ENCODE results near the gene MPZ. TPM values are rescaled to one million over a fixed set of nuclear protein-coding genes. Genes with fewer than 3 reads are reported as not detected.
"Not testable (repeated sequence)": the region's sequence is repeated elsewhere in the genome, so short reads cannot be mapped to it uniquely, and the experiment has no call there.

The MPZ gene
- total RNA-seq, 1 donor from 2014 or later, result 0.99 TPM

DNA sequence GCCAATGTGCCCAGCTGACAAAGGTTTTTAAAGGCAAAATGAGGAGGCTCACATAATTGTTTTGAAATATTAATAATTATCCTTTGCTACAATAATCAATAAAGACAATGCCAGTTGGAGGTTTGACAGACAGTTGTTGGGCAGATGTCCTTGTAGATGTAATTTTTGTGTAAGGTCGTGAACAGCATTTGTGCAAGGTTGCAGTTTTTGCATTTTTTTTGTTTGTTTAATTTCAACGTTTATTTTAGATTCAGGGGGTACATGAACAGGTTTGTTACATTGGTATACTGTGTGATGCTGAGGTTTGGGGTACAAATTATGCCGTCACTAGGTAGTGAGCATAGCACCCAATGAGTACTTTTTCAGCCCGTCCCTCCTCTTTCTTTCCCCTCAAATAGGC, 9.3 kb downstream of the MPZ start:
- no peak for DNase-seq (ENCODE audit: low read depth, low spot score)

DNA sequence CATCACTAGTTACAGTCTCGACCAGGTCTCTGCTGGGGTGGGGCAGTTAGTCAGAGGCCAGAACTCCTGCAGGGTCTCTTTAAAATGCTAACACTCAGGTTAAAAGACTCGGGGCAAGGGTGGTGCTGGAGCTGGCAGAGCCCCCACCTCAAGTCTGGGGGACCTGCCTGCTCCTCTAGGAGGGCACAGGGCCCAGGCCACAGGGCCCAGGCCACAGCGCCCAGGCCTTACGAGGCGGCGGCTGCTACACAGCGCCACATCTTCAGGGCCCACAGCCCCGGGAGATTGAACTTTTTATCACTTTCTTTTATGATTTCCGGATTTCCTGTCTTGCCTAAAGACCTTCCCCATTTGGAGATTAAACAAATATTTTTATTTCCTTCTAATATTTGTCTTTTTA, 10.4 kb downstream of the MPZ start:
- no peak for DNase-seq (ENCODE audit: low read depth, low spot score)

DNA sequence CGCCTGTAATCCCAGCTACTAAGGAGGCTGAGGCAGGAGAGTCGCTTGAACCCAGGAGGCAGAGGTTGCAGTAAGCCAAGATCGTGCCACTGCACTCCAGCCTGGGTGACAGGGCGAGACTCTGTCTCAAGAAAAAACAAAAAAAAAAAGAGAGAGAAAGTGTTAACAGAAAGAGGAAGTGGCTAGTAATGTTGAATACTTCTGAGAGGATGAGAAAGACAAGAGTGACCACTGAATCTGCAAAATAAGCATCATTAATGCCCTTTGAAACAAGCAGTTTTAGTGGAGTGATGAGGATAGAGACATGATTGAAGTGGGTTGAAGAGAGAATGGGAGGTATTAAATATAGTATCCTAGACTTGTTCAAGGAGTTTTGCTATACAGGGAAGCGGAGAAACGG, 11.7 kb downstream of the MPZ start:
- DNase-seq (ENCODE audit: low read depth, low spot score), result no peak

DNA sequence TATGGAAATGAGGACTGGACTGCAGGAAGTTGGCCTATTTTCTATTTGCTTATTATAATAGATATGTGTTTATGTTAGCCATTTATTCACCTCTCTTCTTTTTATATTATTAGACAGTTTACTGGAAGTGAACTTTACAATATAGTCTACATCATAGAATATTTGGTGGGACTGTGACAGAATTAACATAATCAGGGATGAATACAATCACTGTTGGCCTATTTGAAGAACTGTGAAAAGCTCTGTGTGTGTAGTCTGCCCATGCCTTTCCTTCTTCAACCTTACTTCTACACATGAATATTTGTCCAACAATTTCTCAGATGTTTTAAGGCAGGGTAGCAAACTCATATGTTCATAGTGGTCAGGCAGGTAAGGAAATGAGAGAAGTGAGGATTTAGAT, 12.4 kb downstream of the MPZ start:
- DNase-seq (ENCODE audit: low read depth, low spot score), result no peak

DNA sequence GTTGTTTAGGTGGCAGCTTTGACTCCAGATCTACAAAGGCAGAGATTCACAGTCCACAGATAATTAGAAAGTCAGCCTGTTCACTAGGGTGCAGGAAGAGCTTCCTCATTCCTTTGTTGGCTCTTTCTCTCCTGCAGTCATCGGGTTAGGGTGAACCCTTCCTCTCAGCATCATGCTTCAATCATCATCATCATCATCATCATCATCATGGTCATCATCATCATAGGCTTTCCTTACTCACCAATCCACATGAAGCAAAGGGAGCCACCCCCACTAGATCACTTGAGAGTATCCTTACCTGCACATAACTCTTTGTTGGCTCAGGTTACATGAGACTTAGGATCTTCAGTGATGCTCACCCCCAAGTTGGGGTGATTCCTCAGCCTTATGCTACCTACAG, 19.0 kb downstream of the MPZ start:
- no peak for DNase-seq (ENCODE audit: low read depth, low spot score)

DNA sequence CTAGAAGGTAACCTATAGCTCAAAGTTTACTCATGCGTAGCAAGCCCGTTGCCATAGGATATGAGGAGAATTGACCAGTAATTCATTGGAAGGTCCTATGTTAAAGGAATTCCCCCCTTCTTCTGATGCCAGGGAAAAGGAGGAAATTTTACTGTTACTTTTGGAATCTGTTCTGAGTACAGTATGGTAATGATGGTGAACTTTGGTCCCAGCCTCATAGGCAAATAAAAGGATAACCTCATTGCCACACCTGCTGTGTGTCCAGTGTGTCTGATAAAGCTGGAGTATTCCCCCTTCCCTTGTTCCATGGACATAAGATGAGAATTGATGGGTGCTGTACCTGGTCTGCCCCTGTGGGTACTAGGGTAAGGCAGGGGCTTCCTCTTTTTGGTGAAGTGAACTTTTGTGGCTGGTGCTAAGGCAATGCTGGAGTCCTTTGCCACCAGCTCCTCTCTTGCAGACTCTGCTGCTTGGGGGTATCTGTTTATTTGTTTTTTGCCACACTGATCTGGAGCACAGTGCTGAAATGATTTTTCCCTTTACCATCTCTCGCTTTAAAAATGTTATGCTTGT, 22.2 kb downstream of the MPZ start:
- DNase-seq (ENCODE audit: low read depth, low spot score), result no peak

DNA sequence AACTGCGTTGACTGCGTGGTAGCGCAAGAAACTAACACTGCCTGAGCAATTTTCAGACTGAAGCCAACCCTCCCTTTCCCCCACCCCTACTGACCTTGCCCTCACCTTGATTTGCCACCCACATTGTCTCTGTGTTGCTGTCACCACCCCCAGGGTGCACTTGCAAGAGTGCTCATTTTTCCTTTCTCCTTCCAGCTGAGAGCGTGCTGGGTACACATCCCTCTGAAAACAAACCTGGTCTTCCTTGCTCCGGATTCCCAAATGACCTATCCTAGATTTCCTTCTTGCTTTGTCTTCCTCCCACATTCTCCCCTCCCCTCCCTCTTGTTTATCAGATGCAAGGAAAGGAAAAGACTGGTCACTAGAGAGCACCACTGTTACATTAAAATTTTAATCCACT, 24.2 kb downstream of the MPZ start:
- no peak for DNase-seq (ENCODE audit: low read depth, low spot score)

DNA sequence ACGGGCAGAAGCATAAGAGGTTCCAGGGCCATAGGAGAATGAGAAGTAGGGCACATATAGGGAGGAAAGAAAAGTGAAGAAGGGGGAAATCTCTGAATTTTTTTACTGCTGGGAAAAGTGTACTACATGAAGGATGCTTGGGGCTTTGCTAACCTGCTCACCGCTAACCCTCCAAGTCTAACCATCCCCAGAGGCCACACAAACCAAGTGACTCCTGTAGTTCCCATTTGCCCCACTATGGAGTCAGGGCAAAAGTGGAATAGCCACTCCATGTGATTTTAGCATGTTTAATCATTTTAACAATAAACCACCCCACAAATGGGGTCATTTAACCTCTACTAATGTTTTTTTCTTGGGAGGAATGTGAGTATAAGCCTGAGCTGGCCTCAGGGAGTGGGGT, 24.7 kb downstream of the MPZ start:
- no peak for DNase-seq (ENCODE audit: low read depth, low spot score)

DNA sequence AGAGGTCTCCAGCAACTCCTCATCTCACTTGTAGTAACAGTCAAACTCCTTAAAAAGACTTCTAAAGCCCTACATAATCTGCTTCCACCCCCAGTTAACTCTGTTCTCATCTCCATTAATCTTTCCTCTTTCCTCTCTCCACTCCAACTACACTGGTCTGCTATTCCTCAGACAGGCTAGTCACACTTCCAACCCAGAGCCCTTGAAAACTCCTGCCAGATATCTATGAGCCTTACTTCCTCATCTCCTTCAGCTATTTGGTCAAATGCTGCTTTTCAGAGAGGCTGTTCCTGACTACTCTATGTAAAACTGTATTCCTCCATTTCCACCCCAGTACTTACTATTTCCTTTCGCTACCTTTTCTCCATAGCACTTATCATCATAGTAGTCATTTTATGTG, 26.8 kb downstream of the MPZ start:
- DNase-seq (ENCODE audit: low read depth, low spot score), result no peak

DNA sequence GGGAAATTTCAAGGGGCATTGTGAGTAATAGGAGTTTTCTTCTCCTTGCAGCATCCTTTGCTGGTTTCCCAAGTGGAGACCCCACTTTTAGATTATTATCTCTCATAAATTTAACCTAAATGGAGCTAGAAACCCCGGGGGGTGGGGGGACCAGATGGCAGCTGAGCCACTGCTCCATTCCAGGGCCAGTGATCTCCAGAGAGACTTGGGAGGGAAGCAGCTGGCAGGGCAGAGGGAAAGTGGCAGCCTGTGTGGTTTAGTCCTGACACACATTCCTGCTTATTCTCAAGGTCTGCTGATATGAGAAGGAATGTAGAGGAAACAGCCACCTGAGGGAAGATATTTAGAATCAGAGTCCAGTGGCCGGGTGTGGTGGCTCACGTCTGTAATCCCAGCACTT, 34.9 kb downstream of the MPZ start:
- DNase-seq (ENCODE audit: low read depth, low spot score), result no peak

DNA sequence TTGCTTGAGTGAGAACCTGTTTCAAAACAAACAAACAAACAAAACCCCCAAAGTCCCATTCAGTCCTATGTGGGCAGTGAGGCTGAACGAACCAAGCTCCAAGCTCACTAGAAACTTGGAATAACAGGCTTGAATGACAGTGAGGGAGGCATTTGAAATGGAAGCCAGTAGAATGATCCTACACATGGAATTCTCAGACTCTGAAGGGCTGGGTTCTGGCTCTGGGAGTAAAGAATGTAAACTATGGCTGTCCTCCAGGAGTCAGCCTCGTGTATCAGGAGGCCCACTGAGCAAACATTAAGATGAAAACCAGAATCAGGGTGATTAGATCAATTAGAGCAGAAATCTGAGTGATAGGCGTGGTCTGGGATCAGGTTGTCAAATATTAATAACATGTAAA, 36.4 kb downstream of the MPZ start:
- DNase-seq (ENCODE audit: low read depth, low spot score), result no peak

DNA sequence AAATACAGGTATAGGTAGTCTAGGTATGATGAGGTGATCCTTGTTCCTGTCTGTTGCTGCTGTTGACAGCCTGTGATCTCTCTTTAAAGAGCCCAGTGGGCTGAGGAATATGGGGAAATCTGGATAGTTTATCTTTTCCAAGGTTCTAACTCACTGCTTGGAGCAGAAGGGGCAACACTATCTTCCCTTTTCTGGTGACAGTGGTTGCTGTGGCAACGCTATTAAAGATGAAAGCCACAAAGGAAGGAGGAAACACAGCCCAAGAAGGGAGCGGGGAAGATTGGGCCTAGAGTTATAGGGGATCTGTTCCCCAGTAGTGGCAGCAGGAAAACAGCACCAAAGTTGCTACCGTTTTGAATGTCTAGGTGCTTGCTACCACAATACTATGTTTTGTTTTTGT, 42.4 kb downstream of the MPZ start:
- DNase-seq (ENCODE audit: low read depth, low spot score), result no peak

DNA sequence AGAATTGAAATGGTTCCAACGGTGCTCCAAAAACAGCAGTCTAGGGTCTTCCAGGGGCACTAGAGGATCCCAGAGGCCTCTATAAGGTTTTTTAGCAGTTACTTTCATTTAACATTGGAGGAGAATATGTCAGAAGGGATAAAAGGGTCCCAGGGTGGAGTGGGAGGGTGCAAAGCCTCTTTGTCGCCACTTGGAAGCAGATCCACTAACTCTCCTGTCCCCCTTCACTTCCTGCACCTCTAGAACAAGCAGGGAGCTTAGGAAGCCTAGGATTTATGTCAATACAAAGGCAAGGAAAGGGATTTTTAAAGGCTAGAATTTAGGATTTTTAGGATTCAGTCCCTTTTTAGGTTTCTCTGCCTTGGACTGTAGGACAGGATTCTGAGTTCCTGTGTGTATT, 42.9 kb downstream of the MPZ start:
- no peak for DNase-seq (ENCODE audit: low read depth, low spot score)

DNA sequence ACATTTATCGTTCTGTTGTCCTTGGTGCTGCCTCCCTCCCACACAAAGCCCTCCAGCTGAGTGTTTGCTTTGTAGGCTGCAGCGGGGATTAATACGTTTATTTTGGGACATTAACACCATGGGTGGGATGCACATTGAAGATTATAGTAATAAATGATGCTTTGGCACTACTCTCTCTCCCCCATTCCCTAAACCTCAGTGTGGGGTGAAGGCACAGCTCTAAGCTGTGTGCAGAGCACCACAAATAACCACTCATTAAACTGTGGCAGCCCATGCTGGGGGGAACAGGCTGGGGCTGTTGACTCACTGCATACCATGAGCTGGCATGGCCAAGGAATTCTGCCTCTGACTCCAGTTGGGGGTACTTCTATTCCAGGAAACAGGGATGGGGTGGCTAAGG, 43.6 kb downstream of the MPZ start:
- DNase-seq (ENCODE audit: low read depth, low spot score), result no peak

DNA sequence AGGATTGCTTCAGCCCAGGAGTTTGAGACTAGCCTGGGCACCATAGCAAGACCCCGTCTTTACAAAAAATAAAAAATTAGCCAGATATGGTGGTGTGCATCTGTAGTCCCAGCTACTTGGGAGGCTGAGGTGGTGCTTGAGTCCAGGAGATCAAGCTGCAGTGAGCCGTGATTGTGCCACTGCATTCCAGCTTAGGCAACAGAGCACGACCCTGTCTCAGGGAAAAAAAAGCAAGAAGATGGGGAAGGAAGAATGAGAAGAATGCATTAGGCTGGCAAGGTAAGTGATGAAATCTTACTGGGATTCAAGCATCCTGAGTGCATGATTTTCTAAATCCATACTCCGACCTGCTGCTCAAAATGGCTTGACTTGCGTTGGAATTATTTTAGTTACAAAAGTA, 44.5 kb downstream of the MPZ start:
- no peak for DNase-seq (ENCODE audit: low read depth, low spot score)

DNA sequence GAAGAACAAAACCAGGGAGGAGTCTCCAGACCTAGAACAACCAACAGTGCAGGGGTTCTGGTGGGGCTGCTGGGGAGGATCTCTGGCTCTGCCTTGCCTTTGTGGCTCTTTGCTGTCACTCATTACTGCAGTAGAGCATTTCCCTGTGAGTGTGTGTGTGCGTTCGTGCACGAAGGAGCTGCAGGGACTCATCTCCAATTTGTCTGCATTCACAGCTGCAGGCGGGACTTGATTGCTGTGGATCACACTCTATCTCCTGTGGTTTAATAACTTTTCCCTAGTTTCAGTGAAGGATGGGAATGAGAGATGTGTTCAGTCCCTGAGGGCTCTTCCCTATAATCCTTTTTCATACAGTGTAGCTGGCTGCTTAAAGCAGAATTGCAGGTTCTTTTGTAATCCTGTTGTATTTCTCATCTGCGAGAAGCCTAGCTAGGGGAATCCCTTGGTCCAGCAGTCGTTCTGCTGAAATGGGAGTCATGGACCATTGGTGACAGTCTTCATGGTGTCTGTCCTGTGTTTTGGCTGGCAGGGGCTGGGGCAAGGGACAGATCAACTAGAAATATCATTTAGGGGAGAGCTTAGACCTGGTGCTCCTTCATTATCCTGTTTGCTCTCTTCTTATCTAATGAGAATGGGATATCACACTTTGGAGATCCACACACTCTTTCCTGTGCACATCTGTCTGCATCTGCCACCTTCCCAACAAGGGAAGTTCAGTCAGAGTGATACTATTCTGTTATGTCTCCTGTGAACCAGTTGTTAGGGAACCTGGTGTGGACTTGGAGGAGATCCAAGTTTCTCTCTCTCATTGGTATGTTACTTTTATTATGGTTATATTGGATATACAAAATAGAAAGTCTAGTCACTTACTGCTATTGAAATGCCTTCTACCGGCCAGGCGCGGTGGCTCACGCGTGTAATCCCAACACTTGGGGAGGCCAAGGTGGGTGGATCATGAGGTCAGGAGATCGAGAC, 48.2 kb downstream of the MPZ start:
- DNase-seq (ENCODE audit: low read depth, low spot score), result no peak

DNA sequence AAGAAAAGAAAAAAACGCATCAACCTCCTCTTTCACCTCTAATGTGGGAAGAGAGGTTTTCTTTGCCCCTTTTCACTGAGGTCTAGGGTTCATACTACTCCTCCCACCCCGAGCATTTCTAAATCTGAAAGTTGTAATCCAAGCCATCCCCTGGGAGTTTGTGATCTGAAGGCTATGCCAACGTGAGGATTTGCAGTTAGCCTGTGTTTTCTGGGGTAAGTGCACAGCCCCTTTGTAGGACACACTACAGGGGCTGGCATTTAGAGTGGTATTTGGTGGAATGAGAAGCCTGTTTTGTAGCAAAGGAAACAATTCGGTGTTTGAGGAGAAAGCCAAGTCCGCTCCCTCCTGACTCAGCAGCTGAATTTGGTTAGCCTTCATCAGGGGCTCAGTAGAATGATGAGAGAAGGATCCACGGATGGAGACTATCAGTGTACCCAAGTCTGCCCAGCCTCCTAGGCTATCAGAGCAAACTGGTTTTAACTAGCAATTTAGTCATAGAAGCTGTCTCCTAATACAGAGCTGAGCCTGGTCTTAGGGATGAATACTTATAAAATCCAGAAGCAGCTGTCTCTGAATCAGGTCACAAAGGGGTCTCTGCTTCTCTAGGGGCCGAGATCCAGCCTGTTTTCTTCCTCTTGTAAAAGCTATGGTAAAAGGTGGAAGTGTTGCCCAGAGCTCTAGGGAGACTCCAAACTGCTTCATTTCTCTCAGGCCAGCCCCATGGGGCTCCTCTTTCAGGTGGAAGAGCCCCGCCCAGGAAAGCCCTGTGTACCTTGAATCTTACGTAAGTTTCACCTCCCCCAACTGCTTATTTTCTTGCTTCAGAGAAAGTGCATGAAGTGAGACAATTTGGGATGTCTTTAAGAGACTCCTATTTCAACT, 49.1 kb downstream of the MPZ start:
- no peak for DNase-seq (ENCODE audit: low read depth, low spot score)

DNA sequence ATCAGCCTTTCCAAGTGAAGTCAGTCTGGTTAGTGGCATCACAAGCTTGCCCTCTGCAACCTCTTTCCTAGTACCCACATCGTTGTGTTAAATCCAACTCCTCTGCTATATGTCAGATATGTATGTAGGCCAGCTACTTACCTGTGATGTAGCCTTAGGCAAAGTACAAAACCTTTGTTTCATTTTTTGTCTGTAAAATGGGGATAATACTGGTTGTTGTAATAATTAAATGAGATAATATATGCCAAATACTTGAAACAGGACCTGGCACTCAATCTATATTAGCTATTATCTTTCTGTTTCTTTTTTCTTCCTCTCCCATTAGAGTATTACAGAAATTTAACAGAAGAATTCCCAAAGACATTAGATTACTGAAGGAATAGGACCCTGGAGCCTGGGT, 50.0 kb downstream of the MPZ start:
- no peak for DNase-seq (ENCODE audit: low read depth, low spot score)

DNA sequence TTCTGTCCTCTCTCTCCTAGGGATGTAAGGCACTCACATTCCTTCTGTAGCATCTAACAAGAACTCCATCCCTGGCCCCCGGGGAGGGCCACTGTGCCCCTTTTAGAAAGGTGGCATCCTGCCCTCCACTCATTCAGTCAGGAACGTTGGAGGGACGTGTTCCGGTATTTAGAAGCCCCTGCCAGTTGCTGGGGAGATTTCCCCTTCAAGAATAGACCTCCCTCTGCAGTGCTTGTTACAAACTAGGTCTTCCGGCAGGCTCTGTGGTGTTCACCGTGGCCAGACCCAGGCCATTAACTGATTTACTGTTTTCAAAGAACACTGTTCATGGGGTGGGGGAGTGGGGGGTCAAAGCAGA, 50.4 kb downstream of the MPZ start:
- no peak for DNase-seq (ENCODE audit: low read depth, low spot score)

DNA sequence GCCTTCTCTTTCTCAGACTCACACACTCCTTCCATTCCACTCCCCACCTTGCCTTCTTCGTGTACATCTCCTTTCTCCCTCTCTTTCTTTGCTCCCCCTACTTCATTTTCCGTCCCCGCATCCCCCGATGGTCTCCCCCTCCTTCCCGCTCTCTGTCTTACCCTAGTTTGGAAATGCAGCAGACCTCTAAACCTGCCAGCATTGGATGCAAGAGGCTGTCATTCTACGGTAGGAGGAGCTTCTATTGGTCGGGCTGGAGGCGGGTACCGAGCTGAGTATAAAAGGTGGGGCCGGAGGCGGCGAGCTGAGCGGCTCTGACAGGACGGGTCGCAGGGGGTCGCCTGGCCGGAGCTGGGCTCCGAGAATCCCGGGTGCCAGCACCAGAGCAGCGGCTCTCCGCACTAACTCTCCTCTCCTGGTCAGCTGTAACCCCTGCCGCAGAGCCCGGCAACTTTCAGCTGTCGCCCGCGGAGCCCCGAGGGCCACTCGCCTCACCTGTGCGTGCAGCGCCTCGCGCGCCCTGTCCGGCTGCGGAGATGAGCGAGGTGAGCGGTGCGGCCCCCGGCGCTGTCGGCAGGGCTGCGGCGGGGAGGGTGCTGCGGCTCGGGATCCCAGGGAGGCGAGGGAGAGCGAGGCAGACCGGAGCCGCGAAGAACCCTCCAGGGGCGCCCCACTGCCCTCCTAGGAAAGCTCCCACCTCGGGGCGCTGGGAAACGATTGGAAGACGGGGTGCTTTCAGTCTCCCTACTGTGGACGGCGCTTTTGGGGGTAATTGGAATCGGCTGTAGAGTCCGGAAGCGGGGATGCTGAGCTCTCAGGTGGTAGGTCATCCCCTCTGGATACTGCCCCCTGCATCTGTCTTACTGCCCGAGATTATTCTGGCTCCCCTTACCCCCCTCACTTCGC, 51.1 kb downstream of the MPZ start, which contains the start of gene PCP4L1:
Gene PCP4L1 (plus strand): TSS at position 307 of the 906 bp plus-strand sequence. CDS start 230 bp downstream, at position 537.
- DNase-seq (ENCODE audit: low read depth, low spot score), result no peak

DNA sequence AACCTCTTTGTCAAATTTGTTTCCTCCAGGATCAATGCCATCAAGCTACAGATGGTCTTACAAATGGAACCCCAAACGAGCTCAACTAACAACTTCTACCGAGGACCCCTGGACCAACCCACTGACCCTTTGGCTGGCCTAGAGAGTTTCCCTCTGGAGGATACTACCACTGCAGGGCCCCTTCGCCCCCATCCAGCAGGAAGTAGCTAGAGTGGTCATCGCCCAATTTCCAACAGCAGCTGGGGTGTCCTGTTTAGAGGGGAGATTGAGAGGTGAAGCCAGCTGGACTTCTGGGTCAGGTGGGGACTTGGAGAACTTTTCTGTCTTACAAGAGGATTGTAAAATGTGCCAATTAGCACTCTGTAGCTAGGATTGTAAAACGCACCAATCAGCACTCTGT, 52.7 kb downstream of the MPZ start:
- DNase-seq (ENCODE audit: low read depth, low spot score), result not testable (repeated sequence)
